ENCODE data around the gene GDPD4. TPM values are rescaled to one million over a fixed set of nuclear protein-coding genes. Genes with fewer than 3 reads are reported as not detected.
A peak's percentile ranks its signal among the peaks of the same experiment; 100 is the strongest.

GDPD4 gene
- polyA plus RNA-seq, 1 experiment: not detected

DNA sequence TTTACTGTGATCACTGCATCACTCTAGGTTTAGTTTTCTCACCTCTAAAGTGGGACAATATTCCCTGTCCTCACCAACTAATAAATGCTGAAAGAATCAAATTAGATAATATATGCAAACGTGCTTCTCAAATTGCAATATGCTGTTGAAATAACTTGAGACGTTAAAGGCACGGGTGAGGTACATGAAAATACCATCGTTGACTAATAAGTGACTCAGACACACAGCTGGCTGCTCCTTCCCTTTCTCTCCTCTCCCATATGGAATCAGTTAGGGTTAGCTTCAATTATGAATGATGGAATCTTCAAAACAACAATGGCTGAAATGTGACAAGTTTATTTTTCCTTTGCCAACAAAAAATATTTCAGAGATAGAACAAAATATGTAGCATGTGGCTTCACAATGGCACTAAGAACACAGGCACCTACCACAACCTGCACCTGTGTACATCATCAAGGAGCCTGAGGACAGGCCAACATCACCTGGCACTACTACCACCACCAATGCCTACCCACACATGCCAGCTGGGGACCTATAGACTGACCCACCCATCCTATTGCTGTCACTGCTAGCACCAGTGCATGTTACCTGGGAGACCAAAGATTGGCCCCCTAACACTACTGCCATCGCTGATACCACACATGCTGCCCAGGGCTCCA lies 13.7 kb downstream of the GDPD4 start:
- ChIA-PET CTCF (interaction anchor here (0.5 to 0.7 kb wide), 3 partner anchors 82 to 260 kb away, joined by 3 read pairs; no protein-coding TSS in a partner anchor), POLR2A (interaction anchor here (1.2 to 1.3 kb wide), 2 partner anchors 26 to 28 kb away, joined by 4 to 5 read pairs; no protein-coding TSS in a partner anchor)
- H3K4me3 ChIP-seq (ENCODE audit: low read depth, low read length): no peak overlapping the region
- peak overlapping the region; percentile 25 for H3K27ac ChIP-seq (ENCODE audit: low read depth, low read length)
- no peaks in the 10 kb centered on the region for H3K9me3 ChIP-seq (ENCODE audit: control insufficient read depth, insufficient read depth, low read length)
- no peak for TF ChIP-seq CTCF (IDR thresholded peaks at IDR 0.05; ENCODE audit: low read depth, low read length)
- no peaks in the 10 kb centered on the region for H3K27me3 ChIP-seq (ENCODE audit: control insufficient read depth, insufficient read depth, low read length)
- DNase-seq (ENCODE audit: low read depth, low spot score): peak; percentile 74

- H3K4me3 ChIP-seq (ENCODE audit: low read depth, low read length): no peak overlapping the region
- CTCF ChIA-PET: interaction anchor here (0.5 kb wide), 1 partner anchor 221 kb away, joined by 3 read pairs; no protein-coding TSS in a partner anchor
- DNase-seq (ENCODE audit: low read depth, low spot score): no peak
- POLR2A ChIA-PET: interaction anchor here (0.6 to 1.3 kb wide), 3 partner anchors 27 to 86 kb away, joined by 4 to 7 read pairs (median 5); no protein-coding TSS in a partner anchor
- TF ChIP-seq CTCF (IDR thresholded peaks at IDR 0.05; ENCODE audit: low read depth, low read length): no peak
- H3K27me3 ChIP-seq (ENCODE audit: control insufficient read depth, insufficient read depth, low read length): no peaks in the 10 kb centered on the region
- no peaks in the 10 kb centered on the region for H3K9me3 ChIP-seq (ENCODE audit: control insufficient read depth, insufficient read depth, low read length)
- H3K27ac ChIP-seq (ENCODE audit: low read depth, low read length): no peak overlapping the region
Measured at GRCh38 chr11:77287136-77287535, 14.3 kb downstream of the GDPD4 start.

DNA sequence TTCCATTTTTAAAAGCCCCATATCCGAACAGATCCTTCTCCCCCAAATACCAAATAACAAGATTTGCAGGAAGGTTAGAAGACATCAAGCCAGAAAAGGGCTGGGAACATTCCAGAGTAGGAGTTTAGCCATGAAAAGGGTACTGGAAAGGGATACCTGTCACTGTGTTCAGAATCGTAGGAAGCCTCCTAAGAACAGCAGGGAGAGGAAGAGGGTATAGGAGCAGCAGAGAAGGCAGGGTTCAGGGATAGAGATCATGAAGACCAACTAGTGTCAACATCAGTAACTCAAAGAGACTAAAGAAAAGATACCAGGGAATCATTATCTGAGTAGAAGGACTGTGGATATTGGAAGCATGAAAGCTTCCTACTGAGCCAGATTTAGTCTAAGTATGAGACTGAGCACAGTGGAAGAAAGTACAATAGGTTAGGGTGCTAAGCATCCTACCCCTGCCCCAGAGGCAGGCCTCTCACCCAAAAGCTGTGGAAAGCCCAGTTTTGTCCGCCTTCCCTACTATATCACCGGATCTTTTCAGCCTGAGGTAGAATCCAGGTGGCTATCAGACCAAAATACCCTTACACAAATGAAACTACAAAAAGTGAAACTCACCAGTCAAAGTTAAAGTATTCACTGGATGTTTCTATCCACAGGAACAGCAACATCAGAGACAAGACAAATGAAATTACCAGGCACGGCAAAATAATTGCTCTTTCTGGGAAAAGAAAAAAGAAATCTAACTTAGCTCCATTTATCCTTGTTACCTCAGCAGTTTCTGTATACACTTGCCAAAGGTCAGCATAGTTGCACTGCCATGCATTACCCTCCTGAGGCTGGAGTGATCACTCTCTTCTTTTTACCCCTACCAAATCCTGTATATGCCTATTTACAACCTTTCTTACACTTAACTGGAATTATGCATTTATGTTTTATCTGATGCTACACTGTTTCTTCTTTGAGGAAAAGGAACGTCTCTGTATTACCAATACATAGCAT lies 16.7 kb downstream of the GDPD4 start:
- H3K4me3 ChIP-seq (ENCODE audit: low read depth, low read length): no peak overlapping the region
- H3K27me3 ChIP-seq (ENCODE audit: control insufficient read depth, insufficient read depth, low read length): no peaks in the 10 kb centered on the region
- TF ChIP-seq CTCF (IDR thresholded peaks at IDR 0.05; ENCODE audit: low read depth, low read length): no peak
- ChIA-PET CTCF (interaction anchor here (0.7 kb wide), 1 partner anchor 157 kb away, joined by 4 read pairs; the partner anchor contains the start of gene MYO7A), POLR2A (no interaction called here)
- no peaks in the 10 kb centered on the region for H3K9me3 ChIP-seq (ENCODE audit: control insufficient read depth, insufficient read depth, low read length)
- DNase-seq (ENCODE audit: low read depth, low spot score): no peak
- no peak overlapping the region for H3K27ac ChIP-seq (ENCODE audit: low read depth, low read length)

DNA sequence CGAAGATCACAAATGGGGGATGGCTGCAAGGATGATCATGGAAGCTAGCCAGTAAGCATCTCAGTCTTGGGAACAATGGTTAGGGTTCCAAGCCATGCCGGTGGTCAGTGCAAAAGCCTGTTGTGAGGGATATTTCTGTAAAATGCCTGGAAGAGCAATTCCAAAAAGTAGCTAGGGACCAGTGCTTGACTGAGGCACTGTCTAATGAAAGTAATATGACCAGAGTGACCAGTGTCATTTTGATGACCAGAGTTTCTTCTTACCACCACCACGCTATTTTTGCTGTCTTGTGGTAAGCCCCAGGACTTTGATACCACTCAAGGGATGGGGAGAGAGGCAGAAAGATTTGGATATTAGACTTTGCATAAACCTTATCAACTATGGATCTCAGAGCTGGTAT lies 18.4 kb downstream of the GDPD4 start:
- Histone ChIP-seq H3K27ac (ENCODE audit: low read depth, low read length) (no peak overlapping the region), H3K9me3 (ENCODE audit: control insufficient read depth, insufficient read depth, low read length) (no peaks in the 10 kb centered on the region), H3K4me3 (ENCODE audit: low read depth, low read length) (no peak overlapping the region), H3K27me3 (ENCODE audit: control insufficient read depth, insufficient read depth, low read length) (no peaks in the 10 kb centered on the region)
- TF ChIP-seq CTCF (IDR thresholded peaks at IDR 0.05; ENCODE audit: low read depth, low read length): no peak
- CTCF ChIA-PET: interaction anchor here (0.5 to 1.2 kb wide), 2 partner anchors 196 to 265 kb away, joined by 3 to 6 read pairs; no protein-coding TSS in a partner anchor
- no peak for DNase-seq (ENCODE audit: low read depth, low spot score)
- POLR2A ChIA-PET: no interaction called here

Data from AG04450 (cell line).